RWPE1 (cell line): ENCODE data around the gene HDAC9.

Experiments used
- CTCF ChIA-PET: fragments of 350-600 bp; sonication (Branson Sonifier 250); formaldehyde crosslinking; extraction: SDS; loops from one replicate; lab custom pipeline; 2021; lab: Yijun Ruan, JAX
- POLR2A ChIA-PET: fragments of 400-600 bp; formaldehyde crosslinking; extraction: SDS; loops from one replicate; lab custom pipeline; 2020; ENCODE audit warnings: antibody characterized with exemption; ENCODE audit not compliant: low non-redundant PET; lab: Yijun Ruan, JAX
- DNase-seq: peaks from one replicate; pipeline ENCODE4 v3.0.0; 2012; ENCODE audit warnings: low spot score
- H3K27ac ChIP-seq: fragments of 450-650 bp; 2 replicates; pipeline ENCODE4 v1.5.1; 2017
- CTCF ChIP-seq: fragments of 450-650 bp; conservative IDR thresholded peaks from 2 replicates; pipeline ENCODE4 v1.5.1; 2017; ENCODE audit warnings: low read depth, mild to moderate bottlenecking

HDAC9 gene

GRCh38 chr7:18693406-18693805 lies 197.9 kb downstream of the HDAC9 start:
- TF ChIP-seq CTCF: peak; percentile 62
- POLR2A ChIA-PET: no interaction called here
- no peak overlapping the region for H3K27ac ChIP-seq
- peak; percentile 20 for DNase-seq
- CTCF ChIA-PET: interaction anchor here (0.6 to 1.2 kb wide), 3 partner anchors 341 to 886 kb away, joined by 3 read pairs; no protein-coding TSS in a partner anchor

GRCh38 chr7:18693816-18694215 lies 198.3 kb downstream of the HDAC9 start:
- TF ChIP-seq CTCF: no peak
- CTCF ChIA-PET: interaction anchor here (0.7 to 1.2 kb wide), 2 partner anchors 341 to 579 kb away, joined by 3 read pairs; no protein-coding TSS in a partner anchor
- POLR2A ChIA-PET: no interaction called here

GRCh38 chr7:18694484-18694883 lies 198.9 kb downstream of the HDAC9 start:
- POLR2A ChIA-PET: no interaction called here
- TF ChIP-seq CTCF: no peak
- no peak for DNase-seq
- CTCF ChIA-PET: no interaction called here
- H3K27ac ChIP-seq: no peak overlapping the region

More at GRCh38 chr7:18693816-18694215, 198.3 kb downstream of the HDAC9 start:
- H3K27ac ChIP-seq: no peak overlapping the region
- no peak for DNase-seq

GRCh38 chr7:18694911-18695310 lies 199.4 kb downstream of the HDAC9 start:
- no peak for DNase-seq
- TF ChIP-seq CTCF: no peak
- no peak overlapping the region for H3K27ac ChIP-seq
- ChIA-PET CTCF (no interaction called here), POLR2A (no interaction called here)

- CTCF ChIA-PET: no interaction called here
- DNase-seq: no peak
- POLR2A ChIA-PET: no interaction called here
Measured at GRCh38 chr7:18698258-18698734, 202.7 kb downstream of the HDAC9 start.

GRCh38 chr7:18700147-18700546 lies 204.6 kb downstream of the HDAC9 start:
- ChIA-PET POLR2A (no interaction called here), CTCF (interaction anchor here (0.6 kb wide), 1 partner anchor 10 kb away, joined by 4 read pairs; no protein-coding TSS in a partner anchor)
- no peak for TF ChIP-seq CTCF
- DNase-seq: no peak
- H3K27ac ChIP-seq: no peak overlapping the region

More at GRCh38 chr7:18698258-18698734, 202.7 kb downstream of the HDAC9 start:
- no peak overlapping the region for H3K27ac ChIP-seq
- TF ChIP-seq CTCF: no peak
